KMS-11 (cell line): Measurements from ENCODE around the gene ZNF516.

Source experiments
- H2AFZ ChIP-seq: fragments of 200-600 bp; sonication (generic); 2 replicates; pipeline ENCODE4 v1.6.1; 2016; ENCODE audit warnings: antibody characterized with exemption, mixed run types, low read depth
- H3K27ac ChIP-seq: fragments of 200-600 bp; sonication (generic); 2 replicates; pipeline ENCODE4 v1.6.1; 2016; ENCODE audit warnings: mild to moderate bottlenecking, mixed run types
- H3K27me3 ChIP-seq: fragments of 200-600 bp; sonication (generic); 2 replicates; pipeline ENCODE4 v1.6.1; 2017; ENCODE audit warnings: mild to moderate bottlenecking, low read depth, mixed run types, moderate library complexity; ENCODE audit not compliant: insufficient read depth
- H3K36me3 ChIP-seq: fragments of 200-600 bp; sonication (generic); 2 replicates; pipeline ENCODE4 v1.6.1; 2017; ENCODE audit warnings: mild to moderate bottlenecking, mixed run types; ENCODE audit not compliant: insufficient read depth
- H3K4me1 ChIP-seq: fragments of 200-600 bp; sonication (generic); 2 replicates; pipeline ENCODE4 v1.6.1; 2016; ENCODE audit warnings: mild to moderate bottlenecking, low read depth, mixed run types; ENCODE audit not compliant: poor library complexity, severe bottlenecking
- H3K4me2 ChIP-seq: fragments of 200-600 bp; sonication (generic); 2 replicates; pipeline ENCODE4 v1.7.0; 2016; ENCODE audit warnings: mild to moderate bottlenecking, mixed run types
- H3K4me3 ChIP-seq: fragments of 200-600 bp; sonication (generic); IDR thresholded peaks from 2 replicates; pipeline ENCODE4 v1.6.1; 2017; ENCODE audit warnings: low read depth, low read length, mixed read lengths; ENCODE audit not compliant: insufficient read depth
- H3K79me2 ChIP-seq: fragments of 200-600 bp; sonication (generic); 2 replicates; pipeline ENCODE4 v1.6.1; 2016; ENCODE audit warnings: low read depth, mixed run types; ENCODE audit not compliant: insufficient read depth
- H3K9ac ChIP-seq: fragments of 200-600 bp; sonication (generic); 2 replicates; pipeline ENCODE4 v1.6.1; 2016; ENCODE audit warnings: mild to moderate bottlenecking, mixed run types
- H4K20me1 ChIP-seq: fragments of 200-600 bp; sonication (generic); 2 replicates; pipeline ENCODE4 v1.6.1; 2016; ENCODE audit warnings: mild to moderate bottlenecking, mixed run types; ENCODE audit not compliant: insufficient read depth
- CTCF ChIP-seq: fragments of 200-600 bp; sonication (generic); conservative IDR thresholded peaks from 2 replicates; pipeline ENCODE4 v1.6.1; 2017; ENCODE audit warnings: low read depth, mild to moderate bottlenecking, antibody characterized with exemption, low read length, moderate library complexity, mixed read lengths

The ZNF516 gene

DNA sequence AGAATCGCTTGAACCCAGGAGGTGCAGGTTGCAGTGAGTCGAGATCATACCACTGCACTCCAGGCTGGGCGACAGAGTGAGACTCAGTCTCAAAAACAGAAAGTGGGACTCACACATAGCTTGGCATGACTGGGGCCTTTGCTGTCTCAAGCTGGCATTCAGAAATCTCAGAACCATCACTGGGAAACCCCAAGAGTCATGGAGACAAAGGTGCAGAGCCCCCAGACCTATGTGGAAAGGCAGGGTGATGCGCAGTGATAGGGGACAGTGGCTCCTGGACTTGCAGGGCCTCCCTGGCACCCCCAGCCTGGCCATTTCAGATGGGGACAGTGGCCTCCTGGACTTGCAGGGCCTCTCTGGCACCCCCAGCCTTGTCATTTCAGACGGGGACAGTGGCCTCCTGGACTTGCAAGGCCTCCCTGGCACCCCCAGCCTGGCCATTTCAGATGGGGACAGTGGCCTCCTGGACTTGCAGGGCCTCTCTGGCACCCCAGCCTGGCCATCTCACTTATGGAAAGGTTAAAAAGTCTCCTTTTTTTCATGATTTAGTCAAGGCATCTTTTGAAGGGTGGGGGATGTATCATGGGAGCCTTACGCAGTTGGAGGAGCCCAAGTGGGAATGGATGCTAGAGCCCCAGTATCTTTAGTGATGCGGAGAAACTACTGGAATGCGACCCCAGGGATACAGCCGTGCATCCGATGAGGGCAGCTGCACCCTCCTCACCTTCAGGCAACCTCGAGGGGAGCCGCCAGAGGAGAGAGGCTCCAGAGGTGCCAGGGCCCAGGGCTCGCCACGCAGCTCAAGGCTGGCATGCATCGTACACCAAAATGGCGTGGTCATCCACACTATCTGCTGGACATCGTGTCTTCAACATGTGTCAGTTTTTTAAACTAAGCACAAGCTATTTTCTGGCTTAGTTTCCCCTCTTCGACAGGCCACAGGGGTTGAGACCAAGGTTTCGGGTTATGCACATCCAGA is 30.5 kb downstream of the ZNF516 start:
- no peak overlapping the region for H3K4me3 ChIP-seq
- no peaks in the 10 kb centered on the region for H3K4me1 ChIP-seq
- TF ChIP-seq CTCF: no peak
- no peak overlapping the region for H3K27ac ChIP-seq
- H3K36me3 ChIP-seq: no peaks in the 10 kb centered on the region
- H3K79me2 ChIP-seq: peaks cover 73% of the 10 kb centered on the region
- H3K27me3 ChIP-seq: no peaks in the 10 kb centered on the region
- H4K20me1 ChIP-seq: no peaks in the 10 kb centered on the region; the same call in 1 of the 2 replicates
- no peak overlapping the region for H3K4me2 ChIP-seq
- H2AFZ ChIP-seq: no peak overlapping the region
- H3K9ac ChIP-seq: no peak overlapping the region

DNA sequence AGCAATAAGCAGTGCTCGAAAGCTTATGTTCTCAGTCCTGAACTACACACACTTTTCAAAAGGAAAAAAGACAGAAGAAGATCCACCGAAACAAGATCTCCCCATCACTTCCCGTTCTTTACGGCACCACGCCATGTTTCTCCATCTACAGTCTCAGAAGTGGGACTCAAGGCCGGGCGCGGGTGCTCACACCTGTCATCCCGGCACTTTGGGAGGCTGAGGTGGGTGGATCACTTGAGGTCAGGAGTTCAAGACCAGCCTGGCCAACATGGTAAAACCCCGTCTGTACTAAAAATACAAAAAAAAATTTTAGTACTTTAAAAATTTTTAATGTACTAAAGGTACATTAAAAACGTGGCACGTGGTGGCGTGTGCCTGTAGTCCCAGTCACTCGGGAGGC is 31.2 kb downstream of the ZNF516 start:
- Histone ChIP-seq H3K4me3 (no peak overlapping the region), H3K4me2 (no peak overlapping the region), H2AFZ (no peak overlapping the region), H3K4me1 (no peaks in the 10 kb centered on the region), H3K27me3 (no peaks in the 10 kb centered on the region), H3K79me2 (peaks cover 74% of the 10 kb centered on the region), H3K9ac (no peak overlapping the region), H3K36me3 (no peaks in the 10 kb centered on the region), H3K27ac (no peak overlapping the region), H4K20me1 (no peaks in the 10 kb centered on the region; the same call in 1 of the 2 replicates)
- TF ChIP-seq CTCF: no peak

DNA sequence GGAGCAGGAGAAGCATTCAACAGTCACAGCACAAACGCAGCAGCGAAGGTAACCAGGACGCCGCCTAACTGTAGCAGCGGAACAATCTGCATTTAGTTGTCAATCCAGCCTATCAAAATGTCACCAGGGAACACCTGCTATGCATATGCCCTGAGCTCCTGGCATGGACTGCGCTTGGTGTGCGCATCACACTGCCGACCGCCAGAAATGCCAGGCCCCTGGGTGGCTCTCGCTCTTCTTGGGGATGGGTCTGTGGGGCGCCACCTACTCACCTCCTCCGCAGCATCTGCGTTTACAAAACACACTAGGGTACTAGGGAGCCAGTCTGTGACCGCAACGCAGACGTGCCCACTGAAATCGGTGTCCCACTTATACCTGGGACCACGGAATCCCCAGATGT is 31.7 kb downstream of the ZNF516 start:
- Histone ChIP-seq H3K4me3 (no peak overlapping the region), H2AFZ (no peak overlapping the region), H3K4me1 (no peaks in the 10 kb centered on the region), H3K9ac (no peak overlapping the region), H3K4me2 (no peak overlapping the region), H4K20me1 (no peaks in the 10 kb centered on the region; the same call in 1 of the 2 replicates), H3K79me2 (peaks cover 69% of the 10 kb centered on the region; the same call in 1 of the 2 replicates), H3K36me3 (no peaks in the 10 kb centered on the region), H3K27me3 (no peaks in the 10 kb centered on the region), H3K27ac (no peak overlapping the region)
- no peak for TF ChIP-seq CTCF

DNA sequence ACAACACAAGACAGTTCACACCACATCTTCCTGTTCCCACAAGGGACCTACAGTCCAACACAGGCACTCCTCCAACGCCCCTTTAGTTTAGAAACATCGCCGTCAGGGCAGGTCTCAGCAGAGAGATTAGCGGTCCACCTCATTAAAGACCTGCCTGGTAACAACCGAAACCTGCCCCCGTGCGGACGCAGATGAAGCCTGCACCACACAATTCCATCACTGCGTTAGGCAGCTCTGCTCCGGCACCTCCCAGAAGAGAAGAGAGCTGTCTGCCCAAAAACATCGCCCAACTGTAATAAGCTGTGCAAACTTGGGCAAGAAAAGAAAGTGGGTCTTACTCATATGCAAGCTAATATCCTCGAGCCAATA is 32.7 kb downstream of the ZNF516 start:
- no peaks in the 10 kb centered on the region for H3K4me1 ChIP-seq
- H3K4me3 ChIP-seq: no peak overlapping the region
- H3K27ac ChIP-seq: no peak overlapping the region
- no peak overlapping the region for H2AFZ ChIP-seq
- no peaks in the 10 kb centered on the region; the same call in 1 of the 2 replicates for H4K20me1 ChIP-seq
- no peaks in the 10 kb centered on the region for H3K36me3 ChIP-seq
- H3K79me2 ChIP-seq: peaks cover 70% of the 10 kb centered on the region; the same call in 1 of the 2 replicates
- H3K4me2 ChIP-seq: no peak overlapping the region
- no peaks in the 10 kb centered on the region for H3K27me3 ChIP-seq
- no peak overlapping the region for H3K9ac ChIP-seq
- TF ChIP-seq CTCF: no peak
